HepG2 (cell line): ENCODE measurements around the gene HECTD4. TPM values are rescaled to one million over a fixed set of nuclear protein-coding genes. Genes with fewer than 3 reads are reported as not detected.

Experiments used
- IRF9 ChIP-seq: sonication (generic); formaldehyde crosslinking; IDR thresholded peaks from 2 replicates; pipeline ENCODE4 v1.8.0; 2022; ENCODE audit warnings: missing genetic modification reagents, mild to moderate bottlenecking, borderline replicate concordance
- MBD4 ChIP-seq: IDR thresholded peaks from 2 replicates; pipeline ENCODE4 v1.6.1; 2012; ENCODE audit warnings: low read length, inconsistent platforms, borderline replicate concordance
- PAXIP1 ChIP-seq: sonication (generic); formaldehyde crosslinking; conservative IDR thresholded peaks from 2 replicates; pipeline ENCODE4 v1.4.0; 2020; ENCODE audit warnings: mild to moderate bottlenecking, missing genetic modification reagents, moderate library complexity
- STAT5B ChIP-seq: sonication (generic); formaldehyde crosslinking; IDR thresholded peaks from 2 replicates; pipeline ENCODE4 v1.4.0; 2020; ENCODE audit warnings: missing genetic modification reagents
- ZNF256 ChIP-seq: sonication (generic); formaldehyde crosslinking; conservative IDR thresholded peaks from 2 replicates; pipeline ENCODE4 v1.4.0; 2020; ENCODE audit warnings: missing genetic modification reagents
- polyA plus RNA-seq, 8 experiments: library from polyadenylated mRNA; depleted of rRNA in 3 of 8; stranded (reverse) in 7 of 8; unstranded in 1 of 8; fragments of >200 nt; fragmentation: Illumina TruSeq in 4 of 8; extraction: Trizol in 4 of 8; gene quantifications; 2 replicates each; pipeline versions ENCODE4 v1.2.1 to v1.2.3, GENCODE V29; 2011 to 2016; ENCODE audit warnings: low read depth in 4 of 8, missing spikeins in 1 of 8, mixed read lengths in 1 of 8; ENCODE audit not compliant: insufficient read depth in 1 of 8
- total RNA-seq, 5 experiments: library from RNA; depleted of rRNA; stranded (reverse); fragments of >200 nt; fragmentation: Illumina TruSeq; extraction: Trizol; gene quantifications; 2 replicates each; pipeline ENCODE4 v1.2.3, GENCODE V29; 2016; ENCODE audit warnings: low read depth in 1 of 5
- TF ChIP-seq, protein P1 (sequence below): sonication (generic); formaldehyde crosslinking; IDR thresholded peaks from 2 replicates; pipeline ENCODE4 v1.4.0; 2020; ENCODE audit warnings: mild to moderate bottlenecking, missing genetic modification reagents
- TF ChIP-seq, protein P2 (sequence below): sonication (generic); formaldehyde crosslinking; IDR thresholded peaks from 2 replicates; pipeline ENCODE4 v1.4.0; 2020; ENCODE audit warnings: mild to moderate bottlenecking, missing genetic modification reagents, borderline replicate concordance

The HECTD4 gene
- total and polyA plus RNA-seq, 2 of the 13 experiments (the other 11 are each of a cell fraction or from before 2014, with no cell fraction given): 9.0 to 11.4 TPM

DNA sequence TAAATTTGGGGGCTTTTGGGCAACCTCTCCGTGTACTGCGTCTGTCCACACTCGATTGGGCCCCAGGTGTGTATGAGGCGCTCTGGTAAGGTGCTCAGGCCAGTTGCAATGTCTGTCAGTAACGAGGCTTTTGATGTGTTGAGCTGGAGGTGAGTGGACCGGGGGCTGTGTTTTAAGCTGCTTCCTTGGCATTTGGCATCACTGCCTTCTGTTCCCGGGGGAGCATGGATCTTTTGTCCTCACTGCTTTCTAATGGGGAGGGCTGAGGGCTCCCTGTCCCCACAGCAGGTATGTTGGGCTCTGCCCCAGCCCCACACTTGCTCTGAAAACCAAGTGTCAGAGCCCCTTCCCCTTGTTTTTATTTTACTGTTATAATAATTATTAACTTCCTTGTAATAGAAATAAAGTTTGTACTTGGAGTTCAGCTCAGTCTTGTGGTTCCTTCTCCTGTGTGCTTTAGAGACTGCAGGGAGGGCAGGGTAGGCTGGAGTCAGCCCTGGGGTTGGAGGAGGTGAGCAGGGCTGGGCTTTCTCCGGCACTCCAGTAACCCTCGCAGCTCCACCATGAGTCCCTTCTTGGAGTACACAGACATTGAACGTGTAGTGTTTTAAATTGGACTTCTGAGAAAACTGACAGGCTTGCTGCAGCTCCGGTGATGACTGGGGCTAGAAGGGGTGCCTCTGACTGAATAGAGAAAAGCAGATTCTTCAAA lies 228.9 kb downstream of the HECTD4 start (continued):
- TF ChIP-seq, protein P1, sequence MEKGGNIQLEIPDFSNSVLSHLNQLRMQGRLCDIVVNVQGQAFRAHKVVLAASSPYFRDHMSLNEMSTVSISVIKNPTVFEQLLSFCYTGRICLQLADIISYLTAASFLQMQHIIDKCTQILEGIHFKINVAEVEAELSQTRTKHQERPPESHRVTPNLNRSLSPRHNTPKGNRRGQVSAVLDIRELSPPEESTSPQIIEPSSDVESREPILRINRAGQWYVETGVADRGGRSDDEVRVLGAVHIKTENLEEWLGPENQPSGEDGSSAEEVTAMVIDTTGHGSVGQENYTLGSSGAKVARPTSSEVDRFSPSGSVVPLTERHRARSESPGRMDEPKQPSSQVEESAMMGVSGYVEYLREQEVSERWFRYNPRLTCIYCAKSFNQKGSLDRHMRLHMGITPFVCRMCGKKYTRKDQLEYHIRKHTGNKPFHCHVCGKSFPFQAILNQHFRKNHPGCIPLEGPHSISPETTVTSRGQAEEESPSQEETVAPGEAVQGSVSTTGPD (CRISPR knock-in tag): no peak
- TF ChIP-seq ZNF256 (CRISPR knock-in tag) (no peak), IRF9 (CRISPR knock-in tag) (no peak), MBD4 (no peak), PAXIP1 (CRISPR knock-in tag) (no peak), STAT5B (CRISPR knock-in tag) (no peak)
- TF ChIP-seq, protein P2, sequence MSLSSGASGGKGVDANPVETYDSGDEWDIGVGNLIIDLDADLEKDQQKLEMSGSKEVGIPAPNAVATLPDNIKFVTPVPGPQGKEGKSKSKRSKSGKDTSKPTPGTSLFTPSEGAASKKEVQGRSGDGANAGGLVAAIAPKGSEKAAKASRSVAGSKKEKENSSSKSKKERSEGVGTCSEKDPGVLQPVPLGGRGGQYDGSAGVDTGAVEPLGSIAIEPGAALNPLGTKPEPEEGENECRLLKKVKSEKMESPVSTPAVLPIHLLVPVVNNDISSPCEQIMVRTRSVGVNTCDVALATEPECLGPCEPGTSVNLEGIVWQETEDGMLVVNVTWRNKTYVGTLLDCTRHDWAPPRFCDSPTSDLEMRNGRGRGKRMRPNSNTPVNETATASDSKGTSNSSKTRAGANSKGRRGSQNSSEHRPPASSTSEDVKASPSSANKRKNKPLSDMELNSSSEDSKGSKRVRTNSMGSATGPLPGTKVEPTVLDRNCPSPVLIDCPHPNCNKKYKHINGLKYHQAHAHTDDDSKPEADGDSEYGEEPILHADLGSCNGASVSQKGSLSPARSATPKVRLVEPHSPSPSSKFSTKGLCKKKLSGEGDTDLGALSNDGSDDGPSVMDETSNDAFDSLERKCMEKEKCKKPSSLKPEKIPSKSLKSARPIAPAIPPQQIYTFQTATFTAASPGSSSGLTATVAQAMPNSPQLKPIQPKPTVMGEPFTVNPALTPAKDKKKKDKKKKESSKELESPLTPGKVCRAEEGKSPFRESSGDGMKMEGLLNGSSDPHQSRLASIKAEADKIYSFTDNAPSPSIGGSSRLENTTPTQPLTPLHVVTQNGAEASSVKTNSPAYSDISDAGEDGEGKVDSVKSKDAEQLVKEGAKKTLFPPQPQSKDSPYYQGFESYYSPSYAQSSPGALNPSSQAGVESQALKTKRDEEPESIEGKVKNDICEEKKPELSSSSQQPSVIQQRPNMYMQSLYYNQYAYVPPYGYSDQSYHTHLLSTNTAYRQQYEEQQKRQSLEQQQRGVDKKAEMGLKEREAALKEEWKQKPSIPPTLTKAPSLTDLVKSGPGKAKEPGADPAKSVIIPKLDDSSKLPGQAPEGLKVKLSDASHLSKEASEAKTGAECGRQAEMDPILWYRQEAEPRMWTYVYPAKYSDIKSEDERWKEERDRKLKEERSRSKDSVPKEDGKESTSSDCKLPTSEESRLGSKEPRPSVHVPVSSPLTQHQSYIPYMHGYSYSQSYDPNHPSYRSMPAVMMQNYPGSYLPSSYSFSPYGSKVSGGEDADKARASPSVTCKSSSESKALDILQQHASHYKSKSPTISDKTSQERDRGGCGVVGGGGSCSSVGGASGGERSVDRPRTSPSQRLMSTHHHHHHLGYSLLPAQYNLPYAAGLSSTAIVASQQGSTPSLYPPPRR: no peak
- TF ChIP-seq, all 625 proteins: peak for 0
